NCI-H187 (cell line): ENCODE measurements around the gene VPS33B.

Experiments
- DNase-seq, 2 experiments: peaks; one replicate each; lab custom pipeline; 2025; lab: John Stamatoyannopoulos, UW

VPS33B gene

DNA sequence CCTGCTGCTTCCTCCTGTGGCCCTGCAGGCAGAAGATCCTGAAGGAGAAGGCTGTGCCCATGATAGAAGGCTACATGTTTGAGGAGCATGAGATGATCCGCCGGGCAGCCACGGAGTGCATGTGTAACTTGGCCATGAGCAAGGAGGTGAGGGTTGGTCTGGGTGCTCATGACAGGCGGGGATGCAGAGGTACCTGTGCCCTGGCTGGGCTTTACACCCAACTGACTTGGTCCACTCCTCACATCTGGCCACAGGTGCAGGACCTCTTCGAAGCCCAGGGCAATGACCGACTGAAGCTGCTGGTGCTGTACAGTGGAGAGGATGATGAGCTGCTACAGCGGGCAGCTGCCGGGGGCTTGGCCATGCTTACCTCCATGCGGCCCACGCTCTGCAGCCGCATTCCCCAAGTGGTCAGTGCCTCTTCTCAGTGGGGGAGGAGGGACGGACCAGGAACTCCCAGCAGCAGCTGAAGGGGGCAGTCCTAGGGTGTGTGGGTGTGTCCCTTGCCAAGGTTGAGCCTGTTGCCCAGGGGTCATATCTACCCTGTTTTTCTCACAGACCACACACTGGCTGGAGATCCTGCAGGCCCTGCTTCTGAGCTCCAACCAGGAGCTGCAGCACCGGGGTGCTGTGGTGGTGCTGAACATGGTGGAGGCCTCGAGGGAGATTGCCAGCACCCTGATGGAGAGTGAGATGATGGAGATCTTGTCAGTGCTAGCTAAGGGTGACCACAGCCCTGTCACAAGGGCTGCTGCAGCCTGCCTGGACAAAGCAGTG lies 69.3 kb downstream of the VPS33B start:
- DNase-seq: no peak

DNA sequence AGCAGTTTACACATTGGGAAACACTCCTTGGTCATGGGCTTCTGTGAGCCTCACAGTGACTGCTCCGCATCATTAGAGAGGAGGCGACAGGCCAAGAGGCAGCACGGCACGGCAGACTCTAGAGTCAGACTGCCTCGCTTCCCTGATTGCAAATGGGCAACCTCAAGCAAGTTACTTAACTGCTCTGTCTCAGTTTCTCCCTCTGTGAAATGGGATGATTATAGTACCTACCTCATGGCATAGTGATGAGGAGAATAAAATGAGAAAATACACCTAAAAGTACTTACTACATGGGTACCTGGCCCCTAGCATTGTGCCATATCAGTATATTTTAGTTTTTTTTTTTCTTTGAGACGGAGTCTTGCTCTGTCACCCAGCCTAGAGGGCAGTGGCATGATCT lies 71.7 kb downstream of the VPS33B start:
- no peak for DNase-seq

DNA sequence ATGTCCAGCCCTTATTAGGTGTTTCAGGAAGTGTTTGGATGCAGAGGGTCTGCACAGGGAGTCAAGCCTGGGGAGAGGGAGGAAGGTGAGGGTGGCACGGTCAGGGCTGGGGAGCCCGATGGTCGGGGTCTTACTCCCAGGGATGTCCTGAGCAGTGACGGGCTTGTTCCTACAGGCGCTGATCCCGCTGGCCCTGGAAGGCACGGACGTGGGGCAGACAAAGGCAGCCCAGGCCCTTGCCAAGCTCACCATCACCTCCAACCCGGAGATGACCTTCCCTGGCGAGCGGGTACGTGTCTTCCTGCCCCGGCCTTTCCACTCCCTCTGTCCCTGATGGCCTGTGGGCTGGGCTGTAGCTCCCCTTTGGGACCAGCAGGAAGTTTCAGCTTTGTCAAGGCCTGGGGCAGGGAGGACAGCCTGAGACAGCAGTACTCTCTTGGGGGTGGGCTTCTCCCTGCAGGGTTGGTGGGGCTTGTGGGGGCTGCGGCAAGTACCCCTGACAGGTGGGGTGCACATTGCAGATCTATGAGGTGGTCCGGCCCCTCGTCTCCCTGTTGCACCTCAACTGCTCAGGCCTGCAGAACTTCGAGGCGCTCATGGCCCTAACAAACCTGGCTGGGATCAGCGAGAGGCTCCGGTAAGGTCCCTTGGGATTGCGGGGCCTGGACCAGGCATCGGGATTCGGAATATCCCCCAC lies 72.3 kb downstream of the VPS33B start:
- DNase-seq: no peak
